Transverse colon (tissue), 4 donors: ENCODE data around the gene PNPLA2. TPM values are rescaled to one million over a fixed set of nuclear protein-coding genes. Genes with fewer than 3 reads are reported as not detected.

Experiments used
- DNase-seq: peaks from one replicate; pipeline ENCODE4 v3.0.0-alpha.2; 2019
- H3K27ac ChIP-seq, 4 donors: fragments of 200-600 bp; sonication (generic); 2 replicates each; pipeline ENCODE4 v1.5.1; 2016 to 2018; ENCODE audit warnings: inconsistent platforms in 4 of 4
- H3K27me3 ChIP-seq: fragments of 200-600 bp; sonication (generic); 2 replicates; pipeline ENCODE4 v1.5.1; 2017; ENCODE audit warnings: inconsistent platforms
- H3K36me3 ChIP-seq, 4 donors: fragments of 200-600 bp; sonication (generic); 2 replicates each; pipeline ENCODE4 v1.5.1; 2017 to 2019; ENCODE audit warnings: inconsistent platforms in 4 of 4
- H3K4me1 ChIP-seq, 4 donors: fragments of 200-600 bp; sonication (generic); 2 replicates each; pipeline ENCODE4 v1.5.1; 2017 to 2020; ENCODE audit warnings: inconsistent platforms in 4 of 4
- H3K4me3 ChIP-seq, 4 donors: fragments of 200-600 bp; sonication (generic); 1 replicate in 1 of 4; 2 replicates in 3 of 4; pipeline versions ENCODE4 v1.5.1 to v1.6.1; 2017 to 2019; ENCODE audit warnings: inconsistent platforms in 4 of 4
- H3K9me3 ChIP-seq, 2 donors: fragments of 200-600 bp; sonication (generic); 2 replicates each; pipeline ENCODE4 v1.5.1; 2017 to 2019; ENCODE audit warnings: inconsistent platforms in 2 of 2
- CTCF ChIP-seq, 5 experiments: fragments of 200-600 bp in 3 of 5; fragments of 450-650 bp in 2 of 5; sonication (generic) in 3 of 5; IDR thresholded peaks; 1 replicate in 2 of 5; 2 replicates in 3 of 5; pipeline ENCODE4 v1.5.1; 2016 to 2017; ENCODE audit warnings: antibody characterized with exemption in 5 of 5, inconsistent platforms in 3 of 5, mild to moderate bottlenecking in 2 of 5, moderate library complexity in 1 of 5
- EP300 ChIP-seq: sonication (generic); formaldehyde crosslinking; IDR thresholded peaks from one replicate; pipeline ENCODE4 v1.6.1; 2017; ENCODE audit warnings: antibody characterized with exemption, low read depth
- POLR2A ChIP-seq: fragments of 450-650 bp; IDR thresholded peaks from one replicate; pipeline ENCODE4 v1.6.1; 2016; ENCODE audit warnings: antibody characterized with exemption, mild to moderate bottlenecking, moderate library complexity
- POLR2AphosphoS5 ChIP-seq, 3 donors: sonication (generic); formaldehyde crosslinking; IDR thresholded peaks; one replicate each; pipeline ENCODE4 v1.6.1; 2016; ENCODE audit warnings: antibody characterized with exemption in 3 of 3
- WGBS, 2 donors: methylation state at CpG; one replicate each; pipeline ENCODE4 v1.1.5; 2018; ENCODE audit warnings: low coverage in 1 of 2; 5-methylcytosine and 5-hydroxymethylcytosine counted together
- in situ Hi-C, 4 donors: fragments of 200-750 bp; cut with MboI; loops; one replicate each; pipeline versions ENCODE4 v1.15.0 to v1.15.1; 2017; ENCODE audit warnings: low sequenced_read_pairs in 3 of 4, low pct_ligation_motif_present in 1 of 4, low pct_unique_long_range_greater_than_20kb in 1 of 4
- intact Hi-C: fragments of 100-400 bp; cut with DNase I; formaldehyde crosslinking; loops from one replicate; pipeline ENCODE4 v1.15.1; 2023; ENCODE audit warnings: low total_unique reads
- total RNA-seq, 4 donors: library from RNA; depleted of rRNA; stranded (reverse); fragments of >200 nt; gene quantifications; one replicate each; pipeline ENCODE4 v1.1.0, GENCODE V29; 2016

Gene PNPLA2
- total RNA-seq, 4 donors from 2014 or later: 61.7 to 821 (median 134) TPM

- H3K4me3 ChIP-seq: peak within 1 kb of the TSS; percentile 62 to 98 (median 83)
- peaks cover 21 to 77% (median 52%) of the 10 kb centered on the region in 4 donors for H3K4me1 ChIP-seq
- in situ Hi-C loops: no loop called here
- H3K36me3 ChIP-seq: peaks cover 0 to 11% (median 4%) of the 10 kb centered on the region in 4 donors
- peak; percentile 91 for DNase-seq
- no peaks in the 10 kb centered on the region for H3K9me3 ChIP-seq
- 0% methylated on average over 6 of the region's 87 CpGs; no CpG with 5 or more reads in 1 of the 2 donors for WGBS, 2 donors
- peak within 1 kb of the TSS; percentile 88 to 94 (median 90) for H3K27ac ChIP-seq
- TF ChIP-seq EP300 (no peak), CTCF (IDR thresholded peaks at IDR 0.05) (no peak), POLR2A (peak; percentile 91), POLR2AphosphoS5 (IDR thresholded peaks at IDR 0.05) (peak; percentile 69 to 95 (median 94))
- peaks cover 11% of the 10 kb centered on the region for H3K27me3 ChIP-seq
- intact Hi-C loops: loop anchor here (5.0 kb wide), 1 partner anchor 1920 kb away; no protein-coding TSS in a partner anchor
These were observed 23.8 kb downstream of the PNPLA2 start, which contains the start of the genes POLR2L and TSPAN4 for GRCh38 chr11:842370-843002. Gene POLR2L, minus strand, starts transcription at chr11:842529. Its CDS starts 21 bp downstream, at chr11:842508. Gene TSPAN4, plus strand, starts transcription at chr11:842852. Its CDS starts 7,453 bp downstream, at chr11:850305.

- TF ChIP-seq CTCF (IDR thresholded peaks at IDR 0.05) (peak in 1 of 5 experiments; percentile 16), POLR2AphosphoS5 (IDR thresholded peaks at IDR 0.05) (no peak)
- Histone ChIP-seq H3K4me3 (peak overlapping the region; percentile 62 to 98 (median 83)), H3K27ac (peak overlapping the region; percentile 88 to 94 (median 90)), H3K36me3 (peaks cover 0 to 8% (median 3%) of the 10 kb centered on the region in 4 donors), H3K27me3 (peaks cover 18% of the 10 kb centered on the region), H3K9me3 (no peaks in the 10 kb centered on the region), H3K4me1 (peaks cover 21 to 73% (median 50%) of the 10 kb centered on the region in 4 donors)
- in situ Hi-C loops: no loop called here
- DNase-seq: no peak
- 0% methylated on average over 39 of the region's 53 CpGs; no CpG with 5 or more reads in 1 of the 2 donors for WGBS, 2 donors
- intact Hi-C loops: loop anchor here (5.0 kb wide), 1 partner anchor 1919 kb away; no protein-coding TSS in a partner anchor
These were observed 24.5 kb downstream of the PNPLA2 start for GRCh38 chr11:843086-843734.

- H3K27ac ChIP-seq: peak overlapping the region; percentile 88 to 94 (median 90)
- peak; percentile 83 for DNase-seq
- intact Hi-C loops: loop anchor here (5.0 kb wide), 1 partner anchor 1918 kb away; no protein-coding TSS in a partner anchor
- peaks cover 27% of the 10 kb centered on the region for H3K27me3 ChIP-seq
- TF ChIP-seq POLR2AphosphoS5 (IDR thresholded peaks at IDR 0.05) (peak; percentile 82 to 84 (median 83)), EP300 (peak; percentile 69), CTCF (IDR thresholded peaks at IDR 0.05) (no peak), POLR2A (peak; percentile 55)
- H3K4me3 ChIP-seq: peak overlapping the region; percentile 62 to 98 (median 83)
- H3K36me3 ChIP-seq: peaks cover 0 to 8% (median 3%) of the 10 kb centered on the region in 4 donors
- no peaks in the 10 kb centered on the region for H3K9me3 ChIP-seq
- H3K4me1 ChIP-seq: peaks cover 27 to 73% (median 49%) of the 10 kb centered on the region in 4 donors
- 7% methylated on average over 20 of the region's 25 CpGs; no CpG with 5 or more reads in 1 of the 2 donors for WGBS, 2 donors
- in situ Hi-C loops: no loop called here
These were observed 25.3 kb downstream of the PNPLA2 start for GRCh38 chr11:843818-844692.
